GM12878 (cell line): ENCODE data around the gene ID3. TPM values are rescaled to one million over a fixed set of nuclear protein-coding genes. Genes with fewer than 3 reads are reported as not detected.

ENCODE experiments used
- ATAC-seq: fragments of 200-7000 bp; cut with Tn5 transposase; 3 replicates; pipeline ENCODE4 v1.9.1; 2020; ENCODE audit warnings: mild to moderate bottlenecking, moderate library complexity
- BruUV-seq: library from RNA; stranded (reverse); fragments of 400-500 nt; replicated peaks from 2 replicates; lab custom pipeline; 2021; lab: Mats Ljungman, UMichigan
- CTCF ChIA-PET: fragments of 300-600 bp; sonication (Branson Sonifier 250); formaldehyde crosslinking; extraction: SDS; loops from one replicate; lab custom pipeline; 2021; ENCODE audit warnings: inconsistent platforms; lab: Yijun Ruan, JAX
- POLR2A ChIA-PET: fragments of 350-600 bp; formaldehyde crosslinking; extraction: SDS; loops from one replicate; lab custom pipeline; 2021; ENCODE audit warnings: inconsistent platforms; lab: Charles Lee
- RAD21 ChIA-PET: fragments of 300-600 bp; sonication (Branson Sonifier 250); formaldehyde crosslinking; loops from one replicate; lab custom pipeline; 2023; ENCODE audit warnings: antibody characterized with exemption; ENCODE audit not compliant: unreplicated experiment; lab: Charles Lee
- SMC1A ChIA-PET: fragments of 300-600 bp; sonication (Branson Sonifier 250); formaldehyde crosslinking; loops from one replicate; lab custom pipeline; 2023; ENCODE audit not compliant: unreplicated experiment, uncharacterized antibody; lab: Charles Lee
- DNase-seq: peaks from one replicate; pipeline ENCODE4 v3.0.0-alpha.2; 2011; ENCODE audit warnings: low read depth, low spot score
- FAIRE-seq: peaks from 3 replicates; lab custom pipeline; 2011; peaks lifted over from hg19 to GRCh38; lab: Jason Lieb, UNC
- H2AFZ ChIP-seq: 2 replicates; pipeline ENCODE4 v1.6.0; 2011; ENCODE audit warnings: low read depth, low read length, control low read depth; ENCODE audit not compliant: control insufficient read depth
- H3K27ac ChIP-seq: 2 replicates; pipeline ENCODE4 v1.5.1; 2011; ENCODE audit warnings: control low read depth; ENCODE audit not compliant: control insufficient read depth, insufficient read depth
- H3K27me3 ChIP-seq, 2 experiments: replicated peaks in 1 of 2; 2 replicates each; pipeline versions ENCODE4 v1.6.0 to v1.6.1; 2011; ENCODE audit warnings: low read length in 1 of 2; ENCODE audit not compliant: control insufficient read depth in 2 of 2, insufficient read depth in 2 of 2
- H3K36me3 ChIP-seq, 2 experiments: 2 replicates each; pipeline ENCODE4 v1.5.1; 2011; ENCODE audit warnings: low read length in 1 of 2; ENCODE audit not compliant: control insufficient read depth in 2 of 2, insufficient read depth in 2 of 2
- H3K4me1 ChIP-seq: 2 replicates; pipeline ENCODE4 v1.6.1; 2011; ENCODE audit warnings: mild to moderate bottlenecking, low read length, moderate library complexity, mixed read lengths; ENCODE audit not compliant: control insufficient read depth, insufficient read depth
- H3K4me2 ChIP-seq: 2 replicates; pipeline ENCODE4 v1.6.0; 2011; ENCODE audit warnings: control low read depth; ENCODE audit not compliant: control insufficient read depth, insufficient read depth
- H3K4me3 ChIP-seq: fragments of 200-600 bp; sonication (generic); 2 replicates; pipeline ENCODE4 v1.5.1; 2016
- H3K79me2 ChIP-seq: 2 replicates; pipeline ENCODE4 v1.6.0; 2011; ENCODE audit warnings: low read length; ENCODE audit not compliant: control insufficient read depth, insufficient read depth
- H3K9ac ChIP-seq: 2 replicates; pipeline ENCODE4 v1.8.0; 2011; ENCODE audit warnings: low read length, control low read depth, mixed read lengths; ENCODE audit not compliant: control insufficient read depth, insufficient read depth
- H3K9me3 ChIP-seq: replicated peaks from 3 replicates; pipeline ENCODE4 v1.5.1; 2011; ENCODE audit warnings: mild to moderate bottlenecking, low read length; ENCODE audit not compliant: control insufficient read depth, insufficient read depth
- H4K20me1 ChIP-seq: 2 replicates; pipeline ENCODE4 v1.6.0; 2011; ENCODE audit not compliant: control insufficient read depth, insufficient read depth
- CHD4 ChIP-seq: fragments of 200-600 bp; sonication (generic); IDR thresholded peaks from 2 replicates; pipeline ENCODE4 v1.6.1; 2016; ENCODE audit warnings: mild to moderate bottlenecking
- CREM ChIP-seq: IDR thresholded peaks from 2 replicates; pipeline ENCODE4 v1.6.1; 2014; ENCODE audit warnings: antibody characterized with exemption, low read depth
- ETV6 ChIP-seq, 2 experiments: fragments of 450-650 bp in 1 of 2; IDR thresholded peaks in 1 of 2; conservative IDR thresholded peaks in 1 of 2; 2 replicates each; pipeline ENCODE4 v1.6.1; 2014; ENCODE audit warnings: antibody characterized with exemption in 1 of 2, borderline replicate concordance in 1 of 2, low read depth in 1 of 2, mild to moderate bottlenecking in 1 of 2, moderate library complexity in 1 of 2
- IRF4 ChIP-seq: IDR thresholded peaks from 2 replicates; pipeline ENCODE4 v1.6.1; 2011; ENCODE audit warnings: low read depth, low read length
- JUNB ChIP-seq: IDR thresholded peaks from 2 replicates; pipeline ENCODE4 v1.6.1; 2016; ENCODE audit warnings: antibody characterized with exemption, mild to moderate bottlenecking
- KLF5 ChIP-seq: fragments of 450-650 bp; IDR thresholded peaks from 2 replicates; pipeline ENCODE4 v1.6.1; 2014; ENCODE audit warnings: mild to moderate bottlenecking; ENCODE audit not compliant: partially characterized antibody
- MXI1 ChIP-seq: fragments of 150-350 bp; IDR thresholded peaks from 2 replicates; pipeline ENCODE4 v1.6.1; 2011; ENCODE audit warnings: low read depth, mild to moderate bottlenecking, inconsistent platforms, low read length, improper control_type of control experiment
- NRF1 ChIP-seq: conservative IDR thresholded peaks from 2 replicates; pipeline ENCODE4 v1.6.1; 2011; ENCODE audit warnings: mild to moderate bottlenecking, low read depth, low read length, improper control_type of control experiment
- PAX8 ChIP-seq: fragments of 450-650 bp; IDR thresholded peaks from 2 replicates; pipeline ENCODE4 v1.6.1; 2017; ENCODE audit warnings: mild to moderate bottlenecking, moderate library complexity
- POLR2A ChIP-seq: IDR thresholded peaks from 2 replicates; pipeline ENCODE4 v1.6.1; 2011; ENCODE audit warnings: low read depth, mild to moderate bottlenecking, low read length
- RB1 ChIP-seq: fragments of 450-650 bp; formaldehyde crosslinking; IDR thresholded peaks from 2 replicates; pipeline ENCODE4 v1.6.1; 2017; ENCODE audit warnings: mild to moderate bottlenecking, borderline replicate concordance
- RELA ChIP-seq: fragments of 450-650 bp; IDR thresholded peaks from 2 replicates; pipeline ENCODE4 v1.8.0; 2014; ENCODE audit warnings: borderline replicate concordance; ENCODE audit not compliant: partially characterized antibody
- SIN3A ChIP-seq: IDR thresholded peaks from 2 replicates; pipeline ENCODE4 v1.6.1; 2012; ENCODE audit warnings: low read depth, low read length, improper control_type of control experiment
- SMARCA5 ChIP-seq: fragments of 450-650 bp; IDR thresholded peaks from 2 replicates; pipeline ENCODE4 v1.6.1; 2017; ENCODE audit warnings: mild to moderate bottlenecking
- SP1 ChIP-seq: IDR thresholded peaks from one replicate; pipeline ENCODE4 v1.6.1; 2011; ENCODE audit warnings: low read depth, low read length
- YY1 ChIP-seq: IDR thresholded peaks from 2 replicates; pipeline ENCODE4 v1.6.1; 2011; ENCODE audit warnings: low read depth, mild to moderate bottlenecking, low read length
- ZZZ3 ChIP-seq: IDR thresholded peaks from 2 replicates; pipeline ENCODE4 v1.6.1; 2011; ENCODE audit warnings: low read depth; ENCODE audit not compliant: control insufficient read depth, insufficient read length
- WGBS: methylation state at CpG from one replicate; pipeline ENCODE4 v1.1.6; 2016; ENCODE audit warnings: low lambda C conversion rate; ENCODE audit not compliant: insufficient replicate concordance, insufficient coverage; ENCODE audit errors: missing lambda C conversion rate; 5-methylcytosine and 5-hydroxymethylcytosine counted together
- in situ Hi-C: fragments of 300-500 bp; cut with MboI; formaldehyde crosslinking; loops from 9 replicates; pipeline ENCODE4 v1.14.3; 2018; ENCODE audit warnings: mixed read lengths
- intact Hi-C: fragments of 100-400 bp; cut with micrococcal nuclease; formaldehyde crosslinking; loops from one replicate; pipeline ENCODE4 v1.14.2; 2022; ENCODE audit not compliant: unreplicated experiment
- polyA plus RNA-seq, 11 experiments: library from polyadenylated mRNA; depleted of rRNA in 4 of 11; unstranded in 6 of 11; stranded (reverse) in 5 of 11; fragments of >200 nt; fragmentation: Nextera tagmentation in 4 of 11; fragmentation: Illumina TruSeq in 1 of 11; extraction: Ambion mirVana in 4 of 11; extraction: Trizol in 1 of 11; gene quantifications; 1 replicate in 1 of 11; 2 replicates in 10 of 11; pipeline versions ENCODE4 v1.2.1 to v1.2.3, GENCODE V29; 2011 to 2016; ENCODE audit warnings: inconsistent platforms in 2 of 11, missing spikeins in 2 of 11, low read depth in 1 of 11
- total RNA-seq, 4 experiments: library from RNA; depleted of rRNA in 3 of 4; stranded (reverse); fragments of >200 nt in 3 of 4; fragmentation: Illumina TruSeq in 1 of 4; extraction: Trizol in 1 of 4; gene quantifications; 2 replicates each; pipeline versions ENCODE4 v1.2.1 to v1.2.3, GENCODE V29; 2013 to 2021
- TF ChIP-seq, protein P1 (sequence below): IDR thresholded peaks from 2 replicates; pipeline ENCODE4 v1.6.1; 2011; ENCODE audit warnings: mild to moderate bottlenecking, low read depth, low read length, moderate library complexity; ENCODE audit not compliant: insufficient replicate concordance
- TF ChIP-seq, protein P2 (sequence below): fragments of 450-650 bp; IDR thresholded peaks from 2 replicates; pipeline ENCODE4 v1.6.1; 2017; ENCODE audit warnings: mild to moderate bottlenecking

The ID3 gene
- total and polyA plus RNA-seq, 10 of the 15 experiments (the other 5 are each of a cell fraction or from before 2014, with no cell fraction given): 42.7 to 475 (median 207) TPM

DNA sequence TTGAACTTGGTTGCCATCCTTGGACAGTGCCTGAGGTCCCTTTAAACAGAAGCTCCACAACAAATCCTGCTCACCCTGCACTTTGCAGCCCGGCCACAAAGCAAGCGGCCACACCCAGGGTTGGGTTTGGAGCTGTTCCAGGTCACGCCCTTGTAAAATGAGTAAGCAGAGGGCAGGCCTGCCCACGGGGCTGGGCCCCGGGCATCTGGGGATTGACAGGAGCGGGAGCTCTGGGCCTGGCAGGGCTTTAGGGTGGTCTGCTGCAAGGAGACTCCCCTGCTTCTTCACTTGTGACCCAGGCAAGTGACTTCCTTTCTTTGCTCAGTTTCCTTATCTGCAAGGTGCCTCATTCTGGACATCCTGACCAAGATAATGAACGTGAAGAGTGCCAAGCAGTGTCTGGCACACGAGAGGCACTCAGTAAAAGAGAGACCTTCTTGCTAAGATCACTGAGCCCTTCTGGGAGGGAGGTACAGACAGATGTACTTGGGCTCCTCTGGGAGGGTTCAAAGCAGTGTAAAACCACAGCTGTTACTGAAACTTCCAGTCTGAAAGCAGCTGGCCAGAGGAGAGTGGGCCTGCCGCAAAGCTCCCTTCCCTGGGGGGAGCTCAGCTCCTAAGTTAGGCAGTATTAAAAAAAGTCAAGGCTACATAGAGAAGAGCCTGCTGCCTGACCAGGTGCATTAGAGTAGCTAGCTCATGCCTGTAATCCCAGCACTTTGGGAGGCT is 30.9 kb downstream of the ID3 start (continued):
- TF ChIP-seq, protein P1, sequence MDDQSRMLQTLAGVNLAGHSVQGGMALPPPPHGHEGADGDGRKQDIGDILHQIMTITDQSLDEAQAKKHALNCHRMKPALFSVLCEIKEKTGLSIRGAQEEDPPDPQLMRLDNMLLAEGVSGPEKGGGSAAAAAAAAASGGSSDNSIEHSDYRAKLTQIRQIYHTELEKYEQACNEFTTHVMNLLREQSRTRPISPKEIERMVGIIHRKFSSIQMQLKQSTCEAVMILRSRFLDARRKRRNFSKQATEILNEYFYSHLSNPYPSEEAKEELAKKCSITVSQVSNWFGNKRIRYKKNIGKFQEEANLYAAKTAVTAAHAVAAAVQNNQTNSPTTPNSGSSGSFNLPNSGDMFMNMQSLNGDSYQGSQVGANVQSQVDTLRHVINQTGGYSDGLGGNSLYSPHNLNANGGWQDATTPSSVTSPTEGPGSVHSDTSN: no peak
- TF ChIP-seq ETV6 (conservative IDR thresholded peaks at IDR 0.05 in 1 of 2, IDR thresholded peaks at IDR 0.05 in 1 of 2; ENCODE audit: borderline replicate concordance in 1 of 2, low read depth in 1 of 2): peak in 1 of 2 experiments; percentile 51; a peak in 1 of 4 replicates
- TF ChIP-seq MXI1: no peak
- TF ChIP-seq SIN3A: no peak
- no peak for TF ChIP-seq RB1
- no peak for TF ChIP-seq KLF5
- TF ChIP-seq ZZZ3: no peak
- TF ChIP-seq PAX8: no peak

DNA sequence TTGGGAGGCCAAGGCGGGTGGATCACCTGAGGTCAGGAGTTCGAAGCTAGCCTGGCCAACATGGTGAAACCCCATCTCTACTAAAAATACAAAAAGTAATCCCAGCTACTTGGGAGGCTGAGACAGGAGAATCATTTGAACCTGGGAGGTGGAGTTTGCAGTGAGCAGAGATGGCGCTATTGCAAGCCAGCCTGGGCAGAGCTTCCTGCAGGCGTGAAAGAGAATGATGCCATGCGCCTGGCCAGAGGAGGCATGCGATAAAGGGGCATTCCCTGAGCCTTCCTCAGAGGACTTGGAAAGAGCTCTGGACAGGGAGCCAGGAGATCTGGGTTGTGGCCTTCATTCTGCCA is 31.4 kb downstream of the ID3 start:
- intact Hi-C loops: loop anchor here (5.0 kb wide), 1 partner anchor 186 kb away; the partner anchor contains the start of gene HNRNPR
- Histone ChIP-seq H2AFZ (no peak overlapping the region), H3K9me3 (no peaks in the 10 kb centered on the region)
- TF ChIP-seq JUNB: no peak
- no peak for TF ChIP-seq RELA
- no peak for TF ChIP-seq YY1
- TF ChIP-seq POLR2A: no peak
- no peak for TF ChIP-seq SP1
- TF ChIP-seq, protein P2, sequence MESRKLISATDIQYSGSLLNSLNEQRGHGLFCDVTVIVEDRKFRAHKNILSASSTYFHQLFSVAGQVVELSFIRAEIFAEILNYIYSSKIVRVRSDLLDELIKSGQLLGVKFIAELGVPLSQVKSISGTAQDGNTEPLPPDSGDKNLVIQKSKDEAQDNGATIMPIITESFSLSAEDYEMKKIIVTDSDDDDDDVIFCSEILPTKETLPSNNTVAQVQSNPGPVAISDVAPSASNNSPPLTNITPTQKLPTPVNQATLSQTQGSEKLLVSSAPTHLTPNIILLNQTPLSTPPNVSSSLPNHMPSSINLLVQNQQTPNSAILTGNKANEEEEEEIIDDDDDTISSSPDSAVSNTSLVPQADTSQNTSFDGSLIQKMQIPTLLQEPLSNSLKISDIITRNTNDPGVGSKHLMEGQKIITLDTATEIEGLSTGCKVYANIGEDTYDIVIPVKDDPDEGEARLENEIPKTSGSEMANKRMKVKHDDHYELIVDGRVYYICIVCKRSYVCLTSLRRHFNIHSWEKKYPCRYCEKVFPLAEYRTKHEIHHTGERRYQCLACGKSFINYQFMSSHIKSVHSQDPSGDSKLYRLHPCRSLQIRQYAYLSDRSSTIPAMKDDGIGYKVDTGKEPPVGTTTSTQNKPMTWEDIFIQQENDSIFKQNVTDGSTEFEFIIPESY: 0 out of 2 replicates have a peak, but pooled peaks have one; percentile 10
- no peak for TF ChIP-seq CHD4
- no peak for TF ChIP-seq CREM
- no peak for TF ChIP-seq IRF4
- 0 out of 2 replicates have a peak, but pooled peaks have one; percentile 14 for TF ChIP-seq SMARCA5
- no peak for TF ChIP-seq NRF1

More for the DNA sequence above, 31.4 kb downstream of the ID3 start:
- DNase-seq (no peak), ATAC-seq (peak; percentile 2), FAIRE-seq (no peak)
- peak overlapping the region; percentile 89; the same call in 1 of the 2 replicates for H3K27ac ChIP-seq
- peak overlapping the region; percentile 85; the same call in 1 of the 2 replicates for H3K4me3 ChIP-seq
- no peak overlapping the region; the same call in 1 of the 2 replicates for H3K9ac ChIP-seq
- H3K36me3 ChIP-seq: no peaks in the 10 kb centered on the region; a peak in 2 of 4 replicates
- peak overlapping the region; percentile 91 for H3K4me2 ChIP-seq
- WGBS: 49% methylated on average over 6 of the region's 6 CpGs
- CTCF ChIA-PET: interaction anchor here (0.9 to 28.3 kb wide), 16 partner anchors 9 to 188 kb away, joined by 3 to 784 read pairs (median 4); partner anchors contain the start of gene ID3
- POLR2A ChIA-PET: interaction anchor here (0.6 to 3.0 kb wide), 9 partner anchors 9 to 195 kb away, joined by 3 to 30 read pairs (median 6); partner anchors contain the start of gene ID3
- peaks cover 66% of the 10 kb centered on the region for H3K79me2 ChIP-seq
- SMC1A ChIA-PET: interaction anchor here (2.5 to 14.8 kb wide), 4 partner anchors 10 to 110 kb away, joined by 13 to 201 read pairs (median 45); no protein-coding TSS in a partner anchor
- RAD21 ChIA-PET: interaction anchor here (0.7 to 11.3 kb wide), 10 partner anchors 11 to 196 kb away, joined by 3 to 153 read pairs (median 5); partner anchors contain the start of gene ZNF436
- BruUV-seq: no TSS peak
- no peaks in the 10 kb centered on the region for H4K20me1 ChIP-seq
- H3K4me1 ChIP-seq: peaks cover 69% of the 10 kb centered on the region
- in situ Hi-C loops: no loop called here
- no peaks in the 10 kb centered on the region for H3K27me3 ChIP-seq
